Endothelial cell of umbilical vein (primary cell): ENCODE measurements around the gene SFRP2. TPM values are rescaled to one million over a fixed set of nuclear protein-coding genes. Genes with fewer than 3 reads are reported as not detected.

Experiments
- BruUV-seq: library from RNA; stranded (reverse); fragments of 400-500 nt; replicated peaks from 2 replicates; lab custom pipeline; 2021; lab: Mats Ljungman, UMichigan
- CTCF ChIA-PET: fragments of 300-600, 350-600 bp; sonication (Branson Sonifier 250); formaldehyde crosslinking; loops from one replicate; lab custom pipeline; 2021; ENCODE audit warnings: antibody characterized with exemption, inconsistent platforms; lab: Charles Lee
- POLR2A ChIA-PET: fragments of 300-600, 350-600 bp; sonication (Branson Sonifier 250); formaldehyde crosslinking; loops from one replicate; lab custom pipeline; 2021; ENCODE audit warnings: antibody characterized with exemption, inconsistent platforms; lab: Charles Lee
- DNase-seq: peaks from one replicate; pipeline ENCODE4 v3.0.0-alpha.2; 2011; ENCODE audit warnings: low read depth, low spot score
- FAIRE-seq: peaks from 2 replicates; lab custom pipeline; 2011; peaks lifted over from hg19 to GRCh38; lab: Jason Lieb, UNC
- H2AFZ ChIP-seq: 2 replicates; pipeline ENCODE4 v1.6.0; 2012; ENCODE audit warnings: low read depth, low read length, control low read depth, inconsistent platforms
- H3K27ac ChIP-seq: 2 replicates; pipeline ENCODE4 v1.5.1; 2011; ENCODE audit warnings: low read depth, mild to moderate bottlenecking, control low read depth, low read length, moderate library complexity; ENCODE audit not compliant: insufficient read depth
- H3K27me3 ChIP-seq, 2 experiments: 2 replicates each; pipeline versions ENCODE4 v1.6.0 to v1.6.1; 2011; ENCODE audit warnings: low read length in 2 of 2, mixed read lengths in 1 of 2; ENCODE audit not compliant: control insufficient read depth in 2 of 2, insufficient read depth in 2 of 2
- H3K36me3 ChIP-seq, 2 experiments: 2 replicates in 1 of 2; 3 replicates in 1 of 2; pipeline ENCODE4 v1.5.1; 2011; ENCODE audit warnings: low read length in 2 of 2, mild to moderate bottlenecking in 1 of 2, moderate library complexity in 1 of 2; ENCODE audit not compliant: control insufficient read depth in 2 of 2, insufficient read depth in 2 of 2; ENCODE audit errors: extremely low read depth in 1 of 2
- H3K4me1 ChIP-seq: 3 replicates; pipeline ENCODE4 v1.5.1; 2011; ENCODE audit warnings: mild to moderate bottlenecking, low read length; ENCODE audit not compliant: control insufficient read depth, insufficient read depth; ENCODE audit errors: extremely low read depth
- H3K4me2 ChIP-seq: 2 replicates; pipeline ENCODE4 v1.6.1; 2011; ENCODE audit warnings: low read length, control low read depth, mixed read lengths; ENCODE audit not compliant: insufficient read depth
- H3K4me3 ChIP-seq, 3 experiments: fragments of 200-600 bp in 1 of 3; sonication (generic), shearing (Covaris generic) in 1 of 3; replicated peaks in 1 of 3; 2 replicates each; pipeline ENCODE4 v1.5.1; 2011 to 2016; ENCODE audit warnings: control low read depth in 3 of 3, low read length in 3 of 3, mild to moderate bottlenecking in 2 of 3, inconsistent platforms in 1 of 3, low read depth in 1 of 3, moderate library complexity in 1 of 3; ENCODE audit not compliant: insufficient read depth in 1 of 3
- H3K79me2 ChIP-seq: 2 replicates; pipeline ENCODE4 v1.6.0; 2012; ENCODE audit warnings: low read length, inconsistent platforms; ENCODE audit not compliant: control insufficient read depth, insufficient read depth
- H3K9ac ChIP-seq: replicated peaks from 2 replicates; pipeline ENCODE3; 2011; ENCODE audit warnings: low read length, control low read depth; ENCODE audit not compliant: insufficient read depth; ENCODE audit errors: extremely low read depth
- H3K9me1 ChIP-seq: replicated peaks from 3 replicates; pipeline ENCODE4 v1.6.0; 2011; ENCODE audit warnings: mild to moderate bottlenecking, low read length; ENCODE audit not compliant: control insufficient read depth, insufficient read depth; ENCODE audit errors: extremely low read depth
- H3K9me3 ChIP-seq: replicated peaks from 2 replicates; pipeline ENCODE4 v1.5.1; 2012; ENCODE audit warnings: low read length, inconsistent platforms; ENCODE audit not compliant: control insufficient read depth, insufficient read depth
- H4K20me1 ChIP-seq: replicated peaks from 2 replicates; pipeline ENCODE3; 2011; ENCODE audit warnings: mild to moderate bottlenecking, low read length; ENCODE audit not compliant: control insufficient read depth, insufficient read depth; ENCODE audit errors: extremely low read depth
- EZH2 ChIP-seq: IDR thresholded peaks from 2 replicates; pipeline ENCODE4 v1.6.1; 2012; ENCODE audit warnings: borderline replicate concordance, low read depth, mild to moderate bottlenecking, moderate library complexity, low read length, inconsistent platforms; ENCODE audit not compliant: severe bottlenecking
- FOS ChIP-seq: IDR thresholded peaks from 2 replicates; pipeline ENCODE4 v1.6.1; 2011; ENCODE audit warnings: mild to moderate bottlenecking, low read length, moderate library complexity, borderline replicate concordance; ENCODE audit not compliant: insufficient read depth
- GATA2 ChIP-seq: IDR thresholded peaks from 2 replicates; pipeline ENCODE4 v1.7.0; 2011; ENCODE audit warnings: low read depth, mild to moderate bottlenecking, moderate library complexity, mixed read lengths, low read length; ENCODE audit not compliant: insufficient read length, insufficient read depth
- JUN ChIP-seq: IDR thresholded peaks from 2 replicates; pipeline ENCODE4 v1.6.1; 2011; ENCODE audit warnings: borderline replicate concordance, low read depth; ENCODE audit not compliant: insufficient read length, insufficient read depth
- MYC ChIP-seq: IDR thresholded peaks from one replicate; pipeline ENCODE4 v1.6.1; 2011; ENCODE audit warnings: mild to moderate bottlenecking, low read depth, low read length
- POLR2A ChIP-seq: IDR thresholded peaks from 2 replicates; pipeline ENCODE4 v1.6.1; 2012; ENCODE audit warnings: low read depth, mild to moderate bottlenecking, control low read depth, low read length
- POLR2AphosphoS5 ChIP-seq: IDR thresholded peaks from 2 replicates; pipeline ENCODE4 v1.6.1; 2012; ENCODE audit warnings: low read depth, mild to moderate bottlenecking, control low read depth, low read length, moderate library complexity; ENCODE audit not compliant: insufficient read depth
- dilution Hi-C: fragments of 300-500 bp; cut with MboI; formaldehyde crosslinking; loops from one replicate; pipeline ENCODE4 v1.15.0; 2019; ENCODE audit warnings: low sequenced_read_pairs; ENCODE audit not compliant: extremely low pct_ligation_motif_present
- intact Hi-C: fragments of 100-400 bp; cut with micrococcal nuclease; formaldehyde crosslinking; loops from one replicate; pipeline ENCODE4 v1.10.0; 2022
- polyA plus RNA-seq, 4 experiments: library from polyadenylated mRNA; depleted of rRNA in 3 of 4; stranded (reverse) in 3 of 4; unstranded in 1 of 4; fragments of >200 nt; gene quantifications; 2 replicates each; pipeline versions ENCODE4 v1.2.1 to v1.2.3, GENCODE V29; 2011 to 2012; ENCODE audit warnings: missing spikeins in 1 of 4
- total RNA-seq: library from RNA; stranded (reverse); gene quantifications from 2 replicates; pipeline ENCODE4 v1.2.3, GENCODE V29; 2021
- TF ChIP-seq, protein P1 (sequence below), 2 donors: IDR thresholded peaks; 1 replicate in 1 of 2; 2 replicates in 1 of 2; pipeline ENCODE4 v1.5.1; 2011; ENCODE audit warnings: low read length in 2 of 2, mild to moderate bottlenecking in 2 of 2, moderate library complexity in 2 of 2, control low read depth in 1 of 2, inconsistent platforms in 1 of 2, low read depth in 1 of 2; ENCODE audit not compliant: insufficient read depth in 1 of 2; ENCODE audit errors: extremely low read depth in 1 of 2
- TF ChIP-seq, protein P2 (sequence below): IDR thresholded peaks from 2 replicates; pipeline ENCODE4 v1.6.1; 2011; ENCODE audit not compliant: insufficient read depth, insufficient read length

The SFRP2 gene
- total and polyA plus RNA-seq, 2 donors (not counting 3 experiments of a cell fraction or from before 2014, with no cell fraction given): 0.04 TPM; not detected in 1

DNA sequence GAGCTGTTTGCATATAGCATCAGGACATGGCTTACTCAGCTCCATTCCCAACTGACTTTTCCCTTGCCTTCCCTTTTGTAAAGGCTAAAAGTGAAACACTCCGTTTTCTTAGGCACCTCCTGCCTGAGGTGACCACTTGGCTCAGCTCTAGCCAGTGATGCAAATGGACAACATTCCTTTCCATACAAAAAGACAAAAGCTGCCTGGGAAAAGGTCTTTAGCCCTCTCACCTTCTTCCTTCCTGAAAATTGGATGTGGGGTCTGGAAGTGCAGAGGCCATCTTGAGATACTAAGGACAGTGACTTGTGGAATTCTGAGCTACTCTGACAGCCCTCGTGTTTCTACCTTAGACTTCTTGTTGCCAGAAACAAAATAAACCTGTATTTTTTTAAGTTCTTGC is 27.7 kb upstream of the SFRP2 start:
- DNase-seq (no peak), FAIRE-seq (no peak)
- H3K9me3 ChIP-seq: no peaks in the 10 kb centered on the region
- TF ChIP-seq POLR2A: no peak
- TF ChIP-seq, protein P1, sequence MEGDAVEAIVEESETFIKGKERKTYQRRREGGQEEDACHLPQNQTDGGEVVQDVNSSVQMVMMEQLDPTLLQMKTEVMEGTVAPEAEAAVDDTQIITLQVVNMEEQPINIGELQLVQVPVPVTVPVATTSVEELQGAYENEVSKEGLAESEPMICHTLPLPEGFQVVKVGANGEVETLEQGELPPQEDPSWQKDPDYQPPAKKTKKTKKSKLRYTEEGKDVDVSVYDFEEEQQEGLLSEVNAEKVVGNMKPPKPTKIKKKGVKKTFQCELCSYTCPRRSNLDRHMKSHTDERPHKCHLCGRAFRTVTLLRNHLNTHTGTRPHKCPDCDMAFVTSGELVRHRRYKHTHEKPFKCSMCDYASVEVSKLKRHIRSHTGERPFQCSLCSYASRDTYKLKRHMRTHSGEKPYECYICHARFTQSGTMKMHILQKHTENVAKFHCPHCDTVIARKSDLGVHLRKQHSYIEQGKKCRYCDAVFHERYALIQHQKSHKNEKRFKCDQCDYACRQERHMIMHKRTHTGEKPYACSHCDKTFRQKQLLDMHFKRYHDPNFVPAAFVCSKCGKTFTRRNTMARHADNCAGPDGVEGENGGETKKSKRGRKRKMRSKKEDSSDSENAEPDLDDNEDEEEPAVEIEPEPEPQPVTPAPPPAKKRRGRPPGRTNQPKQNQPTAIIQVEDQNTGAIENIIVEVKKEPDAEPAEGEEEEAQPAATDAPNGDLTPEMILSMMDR (IDR thresholded peaks at IDR 0.05; ENCODE audit: extremely low read depth in 1 of 2, insufficient read depth in 1 of 2, low read depth in 1 of 2, low read length in 2 of 2): no peak
- no peak for TF ChIP-seq POLR2AphosphoS5
- TF ChIP-seq JUN: no peak
- TF ChIP-seq FOS: no peak
- no peak for TF ChIP-seq MYC
- TF ChIP-seq, protein P2, sequence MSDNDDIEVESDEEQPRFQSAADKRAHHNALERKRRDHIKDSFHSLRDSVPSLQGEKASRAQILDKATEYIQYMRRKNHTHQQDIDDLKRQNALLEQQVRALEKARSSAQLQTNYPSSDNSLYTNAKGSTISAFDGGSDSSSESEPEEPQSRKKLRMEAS: no peak
- no peak for TF ChIP-seq EZH2
- no peak for TF ChIP-seq GATA2
- H3K9me1 ChIP-seq: no peaks in the 10 kb centered on the region
- no peaks in the 10 kb centered on the region for H3K79me2 ChIP-seq
- dilution Hi-C loops (no loop called here), intact Hi-C loops (no loop called here)
- H3K4me1 ChIP-seq: no peaks in the 10 kb centered on the region
- no peak overlapping the region for H3K9ac ChIP-seq
- H3K4me2 ChIP-seq: no peak overlapping the region
- CTCF ChIA-PET: no interaction called here
- no peak overlapping the region for H3K27ac ChIP-seq
- BruUV-seq: no TSS peak
- H3K36me3 ChIP-seq: no peaks in the 10 kb centered on the region
- H3K27me3 ChIP-seq: no peaks in the 10 kb centered on the region
- no peak overlapping the region for H3K4me3 ChIP-seq
- H4K20me1 ChIP-seq: no peaks in the 10 kb centered on the region
- H2AFZ ChIP-seq: no peak overlapping the region
- POLR2A ChIA-PET: no interaction called here
